ENCODE measurements around the gene TWNK.
"Not testable (repeated sequence)": the region's sequence is repeated elsewhere in the genome, so short reads cannot be mapped to it uniquely, and the experiment has no call there.

Gene TWNK

GRCh38 chr10:100972904-100973535 lies 14.3 kb upstream of the TWNK start:
- DNase-seq (ENCODE audit: low read depth, low spot score): no peak

- not testable (repeated sequence) for DNase-seq (ENCODE audit: low read depth, low spot score)
Measured at GRCh38 chr10:100975397-100975796, 11.9 kb upstream of the TWNK start.

- no peak for DNase-seq (ENCODE audit: low read depth, low spot score)
Measured at GRCh38 chr10:100976906-100977305, 10.4 kb upstream of the TWNK start.

- no peak for DNase-seq (ENCODE audit: low read depth, low spot score)
Measured at GRCh38 chr10:100977436-100977835, 9.9 kb upstream of the TWNK start.

GRCh38 chr10:100978121-100978900 lies 9.0 kb upstream of the TWNK start:
- no peak for DNase-seq (ENCODE audit: low read depth, low spot score)

- DNase-seq (ENCODE audit: low read depth, low spot score): no peak
Measured at GRCh38 chr10:100978901-100979195, 8.5 kb upstream of the TWNK start.

- DNase-seq (ENCODE audit: low read depth, low spot score): no peak
Measured at GRCh38 chr10:100979791-100980272, 7.5 kb upstream of the TWNK start.

- DNase-seq (ENCODE audit: low read depth, low spot score): no peak
Measured at GRCh38 chr10:100980311-100980710, 7.0 kb upstream of the TWNK start.

GRCh38 chr10:100980711-100981110 lies 6.6 kb upstream of the TWNK start:
- no peak for DNase-seq (ENCODE audit: low read depth, low spot score)

- no peak for DNase-seq (ENCODE audit: low read depth, low spot score)
Measured at GRCh38 chr10:100981178-100981772, 6.1 kb upstream of the TWNK start.

- DNase-seq (ENCODE audit: low read depth, low spot score): no peak
Measured at GRCh38 chr10:100982916-100983830, 4.2 kb upstream of the TWNK start.

GRCh38 chr10:100983868-100984671 lies 3.3 kb upstream of the TWNK start:
- no peak for DNase-seq (ENCODE audit: low read depth, low spot score)

- no peak for DNase-seq (ENCODE audit: low read depth, low spot score)
Measured at GRCh38 chr10:100984672-100985177, 2.6 kb upstream of the TWNK start.

- DNase-seq (ENCODE audit: low read depth, low spot score): no peak
Measured at GRCh38 chr10:100985336-100985735, 2.0 kb upstream of the TWNK start.

GRCh38 chr10:100986623-100986951 lies 756 bp upstream of the TWNK start:
- no peak for DNase-seq (ENCODE audit: low read depth, low spot score)

- no peak for DNase-seq (ENCODE audit: low read depth, low spot score)
Measured at GRCh38 chr10:100987685-100988049, 324 bp downstream of the TWNK start.

GRCh38 chr10:100988166-100988565 lies 823 bp downstream of the TWNK start:
- no peak for DNase-seq (ENCODE audit: low read depth, low spot score)

- DNase-seq (ENCODE audit: low read depth, low spot score): no peak
Measured at GRCh38 chr10:100989088-100989487, 1.7 kb downstream of the TWNK start.

- peak; percentile 28 for DNase-seq (ENCODE audit: low read depth, low spot score)
Measured at GRCh38 chr10:100993986-100994708, 6.8 kb downstream of the TWNK start.

GRCh38 chr10:100995181-100995580 lies 7.8 kb downstream of the TWNK start:
- DNase-seq (ENCODE audit: low read depth, low spot score): no peak
